Measurements from ENCODE around the gene CENPM.

The CENPM gene

GRCh38 chr22:41905411-41906202, 41.3 kb downstream of the CENPM start:
- TF ChIP-seq CTCF (IDR thresholded peaks at IDR 0.05; ENCODE audit: low read depth, low read length), result no peak
- no peak overlapping the region for H3K4me3 ChIP-seq (ENCODE audit: low read depth, low read length)

- TF ChIP-seq CTCF (IDR thresholded peaks at IDR 0.05; ENCODE audit: low read depth, low read length), result no peak
These were observed 42.2 kb downstream of the CENPM start for GRCh38 chr22:41904450-41905410.

GRCh38 chr22:41902932-41903421, 44.0 kb downstream of the CENPM start:
- H3K4me3 ChIP-seq (ENCODE audit: low read depth, low read length), result no peak overlapping the region

More at GRCh38 chr22:41904450-41905410, 42.2 kb downstream of the CENPM start:
- H3K4me3 ChIP-seq (ENCODE audit: low read depth, low read length), result no peak overlapping the region

GRCh38 chr22:41902016-41902415, 44.9 kb downstream of the CENPM start:
- H3K4me3 ChIP-seq (ENCODE audit: low read depth, low read length), result no peak overlapping the region
- no peak for TF ChIP-seq CTCF (IDR thresholded peaks at IDR 0.05; ENCODE audit: low read depth, low read length)

More at GRCh38 chr22:41902932-41903421, 44.0 kb downstream of the CENPM start:
- no peak for TF ChIP-seq CTCF (IDR thresholded peaks at IDR 0.05; ENCODE audit: low read depth, low read length)

- no peak for TF ChIP-seq CTCF (IDR thresholded peaks at IDR 0.05; ENCODE audit: low read depth, low read length)
These were observed 46.2 kb downstream of the CENPM start for GRCh38 chr22:41900652-41901312.

GRCh38 chr22:41899992-41900651, 46.8 kb downstream of the CENPM start:
- H3K4me3 ChIP-seq (ENCODE audit: low read depth, low read length), result no peak overlapping the region
- TF ChIP-seq CTCF (IDR thresholded peaks at IDR 0.05; ENCODE audit: low read depth, low read length), result no peak

More at GRCh38 chr22:41900652-41901312, 46.2 kb downstream of the CENPM start:
- no peak overlapping the region for H3K4me3 ChIP-seq (ENCODE audit: low read depth, low read length)
